Putamen (tissue), 1 donor: ENCODE measurements around the gene AXIN2.
"Not testable (repeated sequence)": the region's sequence is repeated elsewhere in the genome, so short reads cannot be mapped to it uniquely, and the experiment has no call there.

Experiments
- DNase-seq: peaks from one replicate; pipeline ENCODE4 v3.0.0-alpha.2; 2016; ENCODE audit warnings: low spot score

The AXIN2 gene

GRCh38 chr17:65536573-65537342, 24.7 kb downstream of the AXIN2 start:
- no peak for DNase-seq

GRCh38 chr17:65535777-65536572, 25.5 kb downstream of the AXIN2 start:
- no peak for DNase-seq

GRCh38 chr17:65533852-65534457, 27.5 kb downstream of the AXIN2 start:
- DNase-seq = no peak

- no peak for DNase-seq
Measured at GRCh38 chr17:65533056-65533745, 28.2 kb downstream of the AXIN2 start.

- no peak for DNase-seq
Measured at GRCh38 chr17:65532101-65532890, 29.2 kb downstream of the AXIN2 start.

GRCh38 chr17:65531256-65532100, 30.0 kb downstream of the AXIN2 start:
- DNase-seq = no peak

GRCh38 chr17:65530523-65531255, 30.8 kb downstream of the AXIN2 start:
- DNase-seq = no peak

- DNase-seq = no peak
Measured at GRCh38 chr17:65529761-65530522, 31.5 kb downstream of the AXIN2 start.

- no peak for DNase-seq
Measured at GRCh38 chr17:65529040-65529633, 32.3 kb downstream of the AXIN2 start.

- DNase-seq = no peak
Measured at GRCh38 chr17:65527857-65528591, 33.4 kb downstream of the AXIN2 start.

- no peak for DNase-seq
Measured at GRCh38 chr17:65527381-65527780, 34.1 kb downstream of the AXIN2 start.

- not testable (repeated sequence) for DNase-seq
Measured at GRCh38 chr17:65526854-65527253, 34.6 kb downstream of the AXIN2 start.

- DNase-seq = no peak
Measured at GRCh38 chr17:65523853-65524664, 37.4 kb downstream of the AXIN2 start.

- DNase-seq = no peak
Measured at GRCh38 chr17:65523411-65523810, 38.0 kb downstream of the AXIN2 start.

- DNase-seq = no peak
Measured at GRCh38 chr17:65522751-65523404, 38.6 kb downstream of the AXIN2 start.

GRCh38 chr17:65519462-65519861, 42.0 kb downstream of the AXIN2 start:
- DNase-seq = no peak

GRCh38 chr17:65518256-65518655, 43.2 kb downstream of the AXIN2 start:
- DNase-seq = no peak
